8988T (cell line): ENCODE data around the gene POLD4.

Source experiments
- DNase-seq: peaks from one replicate; pipeline ENCODE4 v3.0.0; 2011

POLD4 gene

DNA sequence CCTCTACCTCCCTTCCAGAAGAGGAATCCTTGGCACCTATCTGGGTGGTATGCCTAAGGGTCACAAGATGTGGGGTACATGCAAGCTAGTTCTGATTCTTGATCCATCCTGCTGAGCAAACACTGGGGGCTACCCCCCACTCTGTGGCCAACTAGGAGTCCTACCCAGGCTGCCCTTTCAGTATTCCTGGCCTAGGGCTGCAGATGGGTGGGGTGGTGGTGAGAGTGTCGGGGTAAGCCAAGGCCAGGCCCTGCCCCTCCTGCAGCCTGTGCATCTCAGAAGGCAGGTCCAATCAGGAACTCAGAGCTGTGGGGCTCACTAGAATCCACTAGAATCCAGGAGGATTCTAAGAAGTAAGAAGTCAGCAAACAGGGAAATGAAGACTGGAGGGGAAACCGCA, 39.1 kb downstream of the POLD4 start:
- DNase-seq = no peak

DNA sequence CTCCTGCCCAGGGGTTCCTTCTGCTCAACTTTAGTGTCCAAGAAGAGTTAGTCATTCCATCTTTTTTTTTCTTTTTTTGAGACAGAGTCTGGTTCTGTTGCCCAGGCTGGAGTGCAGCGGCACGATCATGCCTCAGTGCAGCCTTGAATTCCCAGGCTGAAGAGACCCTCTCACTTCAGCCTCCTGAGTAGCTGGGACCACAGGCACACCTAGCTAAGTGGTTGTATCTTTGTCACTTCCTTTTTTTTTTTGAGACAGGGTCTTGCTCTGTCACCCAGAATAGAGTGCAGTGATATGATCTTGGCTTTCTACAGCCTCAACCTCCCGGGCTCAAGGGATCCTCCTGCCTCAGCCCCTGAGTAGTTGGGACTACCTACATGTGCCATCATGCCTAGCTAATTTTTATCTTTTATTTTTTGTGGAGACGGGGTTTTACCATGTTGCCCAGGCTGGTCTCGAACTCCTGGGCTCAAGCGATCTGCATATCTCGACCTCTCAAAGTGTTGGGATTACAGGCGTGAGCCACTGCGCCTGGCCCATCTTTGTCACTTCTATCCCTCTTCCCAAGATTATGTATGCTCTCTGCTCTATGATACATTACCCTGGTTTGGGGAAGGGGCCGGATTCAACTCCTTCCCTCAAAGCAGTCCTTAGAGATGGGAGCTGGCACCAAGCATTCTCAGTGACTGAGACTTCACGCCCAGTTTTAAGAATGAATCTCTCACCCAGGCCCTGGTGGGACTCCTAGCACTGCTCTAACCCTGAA, 40.0 kb downstream of the POLD4 start:
- no peak for DNase-seq

DNA sequence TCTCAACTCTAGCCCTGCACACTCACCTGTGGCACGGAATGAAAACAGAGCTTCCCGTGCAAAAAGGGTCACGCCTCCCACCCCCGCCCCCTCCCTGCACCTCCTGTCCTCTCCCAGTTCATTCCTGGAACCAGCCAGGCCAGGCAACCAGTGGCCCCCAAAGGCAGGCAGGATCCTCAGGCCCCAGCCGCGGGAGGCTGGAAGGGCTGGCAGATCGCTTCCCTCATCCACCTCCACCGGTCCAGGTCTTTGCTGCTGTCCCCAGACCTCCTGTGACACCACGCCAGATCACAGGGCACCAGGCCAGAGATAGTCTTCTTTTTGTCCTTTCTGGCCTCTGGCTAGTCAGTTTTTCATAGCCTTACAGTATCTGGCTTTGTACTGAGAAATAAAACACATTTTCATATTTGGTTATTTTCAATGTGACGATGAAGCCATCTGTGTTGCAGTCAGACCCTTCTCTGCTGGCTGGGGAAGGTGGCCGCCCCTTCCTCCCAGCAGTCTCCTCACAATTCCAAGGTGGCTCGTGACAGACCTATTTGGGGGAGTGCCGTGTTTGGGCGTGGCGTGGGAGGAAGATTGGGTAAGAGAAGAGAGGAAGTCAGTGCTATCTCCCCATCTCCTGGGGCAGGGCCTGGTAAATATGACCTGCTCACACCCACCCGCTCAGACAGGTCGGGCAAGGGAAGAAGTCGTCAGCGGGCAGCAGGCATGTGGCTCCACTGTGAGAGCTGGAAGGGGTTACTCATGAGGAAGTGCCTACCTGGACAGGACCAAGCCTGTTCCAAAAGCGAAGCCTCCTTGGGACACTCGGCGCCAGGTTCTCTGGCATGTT, 40.9 kb downstream of the POLD4 start:
- no peak for DNase-seq

DNA sequence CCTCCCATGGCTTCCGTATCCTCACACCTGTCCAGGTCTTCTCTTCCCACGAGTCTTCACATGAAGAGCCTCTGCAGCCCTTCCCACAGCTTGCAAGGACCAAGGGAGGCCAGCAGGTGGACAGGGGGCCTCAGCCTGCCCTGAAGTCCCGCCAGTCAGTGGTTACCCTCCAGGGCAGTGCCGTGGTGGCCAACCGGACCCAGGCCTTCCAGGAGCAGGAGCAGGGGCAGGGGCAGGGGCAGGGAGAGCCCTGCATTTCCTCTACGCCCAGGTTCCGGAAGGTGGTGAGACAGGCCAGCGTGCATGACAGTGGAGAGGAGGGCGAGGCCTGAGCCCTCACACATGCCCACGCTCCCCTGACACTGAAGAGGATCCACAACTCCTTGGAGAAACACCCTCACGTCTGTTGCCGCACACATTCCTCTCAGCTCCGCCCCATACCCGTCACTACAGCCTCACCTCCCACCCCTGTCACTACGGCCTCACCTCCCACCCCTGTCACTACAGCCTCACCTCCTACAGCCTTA, 41.7 kb downstream of the POLD4 start:
- DNase-seq = no peak

DNA sequence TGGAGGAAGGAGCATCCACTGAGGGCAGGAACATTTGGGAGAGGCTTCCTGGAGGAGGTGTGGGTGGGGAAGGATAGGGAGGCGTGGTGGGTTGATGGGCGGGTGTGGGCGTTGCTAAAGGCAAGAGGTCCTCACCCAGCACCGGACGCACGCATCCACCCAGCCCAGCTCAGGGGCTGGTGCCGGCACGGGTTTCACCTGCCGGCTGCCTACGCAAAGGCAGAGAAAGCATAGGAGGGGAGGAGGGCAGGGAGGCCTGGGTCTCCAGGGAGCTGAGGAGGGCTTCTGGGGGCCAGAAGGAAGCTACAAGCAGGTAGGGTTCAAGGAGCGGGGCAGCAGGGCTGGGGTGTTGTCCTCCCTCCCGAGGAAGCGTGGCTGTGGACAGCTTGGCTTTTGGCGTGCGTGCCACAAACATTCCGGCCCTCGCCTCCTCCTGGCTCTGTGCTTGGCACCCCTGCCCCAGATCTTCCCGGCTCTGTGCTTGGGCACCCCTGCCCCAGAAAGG, 42.2 kb downstream of the POLD4 start:
- no peak for DNase-seq

DNA sequence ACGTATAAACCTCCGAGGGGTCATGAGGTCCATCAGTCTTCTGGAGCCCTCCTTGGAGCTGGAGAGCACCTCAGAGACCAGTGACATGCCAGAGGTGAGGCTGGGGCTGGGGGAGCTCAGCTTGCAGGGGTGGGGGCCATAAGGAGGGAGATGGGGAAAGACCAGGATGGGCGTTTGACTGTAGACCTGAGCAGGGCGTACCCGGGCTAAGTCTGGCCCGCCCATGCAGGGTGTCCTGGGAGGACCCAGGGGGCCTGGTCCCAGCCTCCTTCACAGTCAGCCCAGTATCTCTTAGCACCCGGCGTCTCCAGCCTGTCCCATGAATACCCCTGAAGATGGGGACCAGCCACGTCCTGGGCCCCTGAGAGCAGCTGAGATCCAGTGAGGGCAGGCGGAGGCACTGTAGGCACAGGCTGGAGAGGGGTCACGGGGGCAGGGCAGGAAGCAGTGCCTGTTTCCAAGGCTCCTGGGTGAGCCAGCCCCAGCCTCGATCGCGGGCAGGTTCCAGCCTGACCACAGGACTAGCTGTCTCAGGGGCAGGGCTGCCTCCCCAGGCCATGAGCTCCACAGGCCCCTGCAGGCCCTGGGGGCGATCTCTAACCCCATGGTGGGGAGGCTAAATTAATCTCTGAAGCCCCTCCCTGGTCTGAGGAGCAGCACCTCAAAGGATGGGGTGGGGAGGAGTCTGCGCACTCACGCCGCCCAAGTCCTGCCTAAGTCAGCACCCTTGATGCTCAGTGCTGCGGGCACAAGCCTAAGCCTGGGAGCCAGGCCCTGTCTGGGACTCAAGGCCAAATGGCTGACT, 42.9 kb downstream of the POLD4 start:
- DNase-seq = no peak

DNA sequence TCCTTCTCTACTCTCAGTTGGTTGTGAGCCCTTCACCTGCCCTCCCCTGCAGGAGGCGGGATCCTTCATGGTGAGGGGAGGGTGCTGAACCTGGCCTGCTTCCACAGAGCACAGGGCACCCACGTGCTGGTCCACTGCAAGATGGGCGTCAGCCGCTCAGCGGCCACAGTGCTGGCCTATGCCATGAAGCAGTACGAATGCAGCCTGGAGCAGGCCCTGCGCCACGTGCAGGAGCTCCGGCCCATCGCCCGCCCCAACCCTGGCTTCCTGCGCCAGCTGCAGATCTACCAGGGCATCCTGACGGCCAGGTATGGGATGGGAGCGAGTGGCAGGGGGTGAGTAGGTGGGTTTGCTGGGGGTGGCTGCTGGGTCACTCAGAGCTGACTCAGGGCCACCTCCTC, 43.7 kb downstream of the POLD4 start:
- DNase-seq = no peak

DNA sequence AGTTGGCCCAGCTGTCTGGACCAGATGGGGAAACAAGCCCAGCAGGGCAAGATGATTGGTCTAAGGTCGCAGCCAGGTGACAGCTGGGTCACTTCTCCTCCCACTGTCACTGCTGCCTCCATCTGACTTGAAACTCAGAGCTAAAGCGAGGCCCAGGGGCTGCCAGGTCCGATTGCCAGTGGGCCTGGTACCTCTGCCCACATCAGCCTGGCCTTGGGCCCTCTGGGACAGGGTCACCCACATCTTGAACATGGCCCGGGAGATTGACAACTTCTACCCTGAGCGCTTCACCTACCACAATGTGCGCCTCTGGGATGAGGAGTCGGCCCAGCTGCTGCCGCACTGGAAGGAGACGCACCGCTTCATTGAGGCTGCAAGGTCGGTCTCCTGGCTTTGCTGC, 44.2 kb downstream of the POLD4 start:
- no peak for DNase-seq

DNA sequence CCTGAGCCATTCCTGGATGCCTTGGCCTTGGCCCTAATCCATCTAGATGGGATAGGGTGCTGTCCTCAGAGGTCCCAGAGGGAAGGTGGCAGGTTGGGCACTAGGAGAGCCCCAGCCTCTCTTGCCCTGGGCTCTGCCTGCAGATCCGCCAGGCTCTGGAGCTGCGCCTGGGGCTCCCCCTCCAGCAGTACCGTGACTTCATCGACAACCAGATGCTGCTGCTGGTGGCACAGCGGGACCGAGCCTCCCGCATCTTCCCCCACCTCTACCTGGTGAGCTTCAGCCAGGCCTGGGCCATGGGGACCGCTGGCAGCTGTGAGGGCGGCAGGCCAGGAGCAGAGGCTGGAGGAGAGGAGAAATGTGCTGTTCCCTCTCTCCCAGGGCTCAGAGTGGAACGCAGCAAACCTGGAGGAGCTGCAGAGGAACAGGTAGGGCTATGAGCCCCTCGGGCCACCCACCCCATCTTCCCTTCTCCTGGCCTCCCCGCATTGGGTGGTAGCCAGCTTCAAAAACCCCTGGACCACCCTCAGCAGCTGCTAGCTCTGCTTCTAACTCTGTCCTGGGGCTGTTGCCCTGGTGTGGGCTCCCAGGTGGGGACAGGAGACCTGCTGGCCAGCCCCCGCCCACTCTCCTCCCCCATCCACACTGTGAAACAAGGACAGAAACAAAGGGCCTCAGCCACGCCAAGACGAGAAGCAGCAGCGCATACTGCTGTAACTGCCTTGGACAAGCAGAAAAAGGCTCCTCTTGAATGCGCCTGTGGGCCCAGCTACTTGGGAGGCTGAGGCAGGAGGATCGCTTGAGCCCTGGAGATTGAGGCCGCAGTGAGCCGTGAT, 45.1 kb downstream of the POLD4 start:
- no peak for DNase-seq

DNA sequence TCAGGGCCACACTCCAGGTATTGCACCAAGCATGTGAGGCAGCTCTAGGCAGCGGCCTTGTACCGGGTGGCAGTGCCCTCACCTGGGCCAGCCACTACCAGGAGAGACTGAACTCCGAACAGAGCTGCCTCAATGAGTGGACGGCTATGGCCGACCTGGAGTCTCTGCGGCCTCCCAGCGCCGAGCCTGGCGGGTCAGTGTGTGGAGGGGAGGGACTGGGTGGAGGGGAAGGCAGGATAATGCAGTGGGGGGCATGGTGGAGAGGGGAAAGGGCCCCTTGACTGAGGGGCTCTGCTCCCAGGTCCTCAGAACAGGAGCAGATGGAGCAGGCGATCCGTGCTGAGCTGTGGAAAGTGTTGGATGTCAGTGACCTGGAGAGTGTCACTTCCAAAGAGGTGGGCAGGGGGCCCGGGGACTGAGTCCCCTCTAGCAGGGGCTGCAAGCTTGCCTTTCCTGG, 45.8 kb downstream of the POLD4 start:
- DNase-seq = peak; percentile 2

DNA sequence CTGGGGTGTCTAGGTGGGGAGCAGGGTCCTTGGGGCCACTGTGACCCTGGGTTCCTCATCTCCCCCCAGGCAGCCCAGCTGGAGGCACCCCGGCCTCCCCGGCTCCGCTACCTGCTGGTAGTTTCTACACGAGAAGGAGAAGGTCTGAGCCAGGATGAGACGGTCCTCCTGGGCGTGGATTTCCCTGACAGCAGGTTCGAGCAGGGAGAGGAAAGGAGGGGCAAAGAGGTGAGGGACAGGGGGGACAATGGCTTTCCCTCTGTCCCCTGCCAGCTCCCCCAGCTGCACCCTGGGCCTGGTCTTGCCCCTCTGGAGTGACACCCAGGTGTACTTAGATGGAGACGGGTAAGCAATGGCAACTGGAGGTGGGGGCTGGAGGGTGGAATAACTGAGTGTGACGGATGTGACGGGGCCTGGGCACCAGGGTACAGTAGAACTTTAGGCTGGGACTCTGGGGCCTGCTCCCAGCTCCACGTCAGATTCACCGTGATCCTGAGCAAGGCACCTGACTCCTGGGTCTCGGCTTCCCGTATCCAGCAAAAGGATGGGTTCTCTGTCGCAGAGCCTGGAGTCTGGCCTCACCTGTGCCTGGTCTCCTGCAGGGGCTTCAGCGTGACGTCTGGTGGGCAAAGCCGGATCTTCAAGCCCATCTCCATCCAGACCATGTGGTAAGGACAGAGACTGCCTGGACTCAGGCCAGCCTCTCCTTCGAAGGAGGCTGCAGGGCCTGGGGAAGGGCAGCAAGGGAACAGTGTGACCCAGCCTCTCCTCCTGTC, 46.4 kb downstream of the POLD4 start:
- peak; percentile 18 for DNase-seq

DNA sequence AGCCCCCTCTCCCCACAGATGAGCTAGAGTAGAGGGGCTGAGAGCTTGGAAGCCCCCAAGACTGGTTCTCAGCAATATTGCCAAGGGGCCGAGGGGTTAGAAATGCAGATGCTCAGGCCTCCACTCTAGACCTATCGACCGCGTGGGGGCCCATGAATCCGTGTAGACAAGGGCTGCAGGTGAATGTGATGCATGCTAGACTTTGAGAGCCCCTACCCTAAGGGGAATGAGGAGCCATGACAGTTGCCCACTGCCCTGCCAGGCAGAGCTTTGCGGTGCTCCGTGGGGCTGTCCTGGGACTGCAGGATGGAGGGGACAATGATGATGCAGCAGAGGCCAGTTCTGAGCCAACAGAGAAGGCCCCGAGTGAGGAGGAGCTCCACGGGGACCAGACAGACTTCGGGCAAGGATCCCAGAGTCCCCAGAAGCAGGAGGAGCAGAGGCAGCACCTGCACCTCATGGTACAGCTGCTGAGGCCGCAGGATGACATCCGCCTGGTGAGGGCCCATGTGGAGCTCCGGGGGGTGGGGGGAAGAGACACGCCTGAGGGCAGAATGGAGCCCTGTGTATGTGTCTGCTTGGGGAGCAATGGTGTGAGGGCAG, 48.7 kb downstream of the POLD4 start:
- DNase-seq = no peak

DNA sequence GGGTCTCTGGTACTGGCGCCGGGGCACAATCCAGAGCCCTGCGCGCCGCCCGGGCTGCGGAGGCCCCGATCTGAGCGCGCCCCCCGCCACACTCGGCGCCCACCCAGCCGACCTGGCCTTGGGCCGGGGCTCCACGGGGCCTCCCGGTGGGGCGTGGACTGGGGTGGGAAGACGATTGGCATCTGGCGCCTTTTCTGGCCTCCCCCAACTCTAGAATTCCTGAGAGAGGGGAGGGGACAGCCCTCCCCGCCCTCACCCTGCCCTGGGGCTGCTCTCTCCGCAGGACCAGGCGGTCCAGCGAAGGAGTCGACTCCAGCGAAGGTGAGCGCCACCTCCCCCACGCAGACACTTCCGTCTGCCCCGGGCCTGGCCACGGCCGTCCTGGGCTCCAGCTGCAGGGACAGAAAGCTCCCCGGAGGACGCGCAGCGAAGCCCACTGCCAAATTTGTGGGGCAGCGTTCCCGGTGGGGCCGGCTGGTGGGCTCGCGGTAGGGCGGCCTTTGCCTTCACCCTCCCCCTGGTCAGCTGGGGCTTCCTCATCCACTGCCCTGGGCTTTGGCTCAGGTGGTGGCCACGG, 49.4 kb downstream of the POLD4 start:
- DNase-seq = no peak

DNA sequence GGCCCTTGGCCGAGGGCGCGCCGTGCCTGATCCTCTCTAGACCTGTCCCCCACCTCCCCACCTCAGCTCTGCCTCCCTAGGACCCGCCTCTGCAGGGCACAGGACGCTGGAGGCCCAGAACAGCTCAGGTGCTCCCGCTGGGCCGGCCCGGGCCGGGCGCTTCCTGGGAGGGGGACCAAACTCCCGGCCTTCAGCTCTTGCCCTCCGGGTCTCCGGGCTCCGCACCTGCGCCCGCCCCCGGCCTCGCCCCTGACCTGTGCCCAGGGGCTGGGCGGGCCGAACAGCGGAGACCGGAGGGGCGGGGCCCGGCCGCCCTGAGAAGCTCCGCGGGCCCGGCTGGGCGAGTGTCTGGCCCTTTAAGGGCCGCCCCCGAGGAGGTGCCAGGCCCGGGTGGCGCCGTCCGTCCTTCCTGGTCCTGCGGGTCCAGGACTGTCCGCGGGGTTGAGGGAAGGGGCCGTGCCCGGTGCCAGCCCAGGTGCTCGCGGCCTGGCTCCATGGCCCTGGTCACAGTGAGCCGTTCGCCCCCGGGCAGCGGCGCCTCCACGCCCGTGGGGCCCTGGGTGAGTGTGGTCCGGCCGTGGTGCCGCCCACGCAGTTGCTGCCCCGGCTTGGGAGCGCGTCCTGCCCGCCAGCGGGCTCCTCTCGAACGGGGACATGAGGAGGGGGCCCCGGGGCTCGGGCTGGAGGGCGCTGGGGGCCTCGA, 50.1 kb downstream of the POLD4 start, which contains the start of gene SSH3:
TSS of gene SSH3 (plus strand) at position 399 of the 703 bp plus-strand sequence. CDS start at position 495, 96 bp downstream.
- DNase-seq = peak; percentile 76

DNA sequence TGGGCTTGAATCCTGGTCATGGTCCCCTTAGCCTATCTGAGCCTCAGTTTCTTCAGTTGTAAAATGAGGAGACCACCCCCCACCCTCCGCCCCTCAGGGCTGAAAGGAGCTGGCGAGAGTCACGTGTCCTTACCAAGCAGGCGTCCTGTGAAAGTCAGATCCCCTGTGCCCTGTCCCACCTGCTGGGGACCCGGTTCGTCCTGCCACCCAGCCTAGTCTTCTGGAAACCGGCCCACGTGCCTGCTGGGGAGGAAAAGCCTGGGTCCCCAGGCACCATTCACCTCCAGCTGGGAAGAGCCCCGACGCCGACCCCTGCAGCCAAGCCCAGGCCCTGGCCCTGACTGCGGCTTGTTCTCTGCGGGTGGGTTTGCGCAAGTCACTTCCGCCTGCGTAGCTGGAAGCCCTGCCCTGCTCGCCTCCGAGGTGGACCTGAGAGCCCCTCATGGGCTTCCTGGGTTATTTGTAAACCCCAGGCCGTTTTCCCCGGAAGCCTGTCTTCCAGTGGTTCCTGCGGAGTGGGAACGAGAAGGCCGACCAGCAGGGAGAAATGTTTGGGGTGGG, 50.7 kb downstream of the POLD4 start:
- no peak for DNase-seq

DNA sequence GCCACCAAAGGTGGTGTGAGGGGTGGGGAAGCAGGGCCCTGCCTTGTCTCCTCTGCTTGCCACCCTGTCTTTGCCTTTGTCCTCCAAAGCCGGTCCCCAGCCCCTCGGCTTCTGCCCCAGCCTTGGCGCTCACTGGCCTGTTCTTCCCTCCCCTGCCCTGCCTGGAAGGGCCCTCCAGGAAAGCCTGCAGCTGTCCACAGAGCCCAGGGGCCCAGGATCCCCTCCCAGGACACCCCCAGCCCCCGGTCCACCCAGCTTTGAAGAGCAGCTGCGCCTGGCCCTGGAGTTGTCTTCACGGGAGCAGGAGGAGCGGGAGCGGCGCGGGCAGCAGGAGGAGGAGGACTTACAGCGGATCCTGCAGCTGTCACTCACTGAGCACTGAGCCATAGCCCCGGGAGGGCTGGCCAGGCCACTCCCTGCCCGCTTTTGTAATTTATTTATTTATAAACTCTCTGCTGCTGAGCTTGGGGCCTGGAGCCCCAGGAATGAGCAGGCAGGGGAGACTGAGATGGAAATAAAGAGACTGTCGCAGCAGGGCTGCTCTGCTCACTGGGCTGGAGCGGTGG, 51.3 kb downstream of the POLD4 start:
- DNase-seq = no peak

DNA sequence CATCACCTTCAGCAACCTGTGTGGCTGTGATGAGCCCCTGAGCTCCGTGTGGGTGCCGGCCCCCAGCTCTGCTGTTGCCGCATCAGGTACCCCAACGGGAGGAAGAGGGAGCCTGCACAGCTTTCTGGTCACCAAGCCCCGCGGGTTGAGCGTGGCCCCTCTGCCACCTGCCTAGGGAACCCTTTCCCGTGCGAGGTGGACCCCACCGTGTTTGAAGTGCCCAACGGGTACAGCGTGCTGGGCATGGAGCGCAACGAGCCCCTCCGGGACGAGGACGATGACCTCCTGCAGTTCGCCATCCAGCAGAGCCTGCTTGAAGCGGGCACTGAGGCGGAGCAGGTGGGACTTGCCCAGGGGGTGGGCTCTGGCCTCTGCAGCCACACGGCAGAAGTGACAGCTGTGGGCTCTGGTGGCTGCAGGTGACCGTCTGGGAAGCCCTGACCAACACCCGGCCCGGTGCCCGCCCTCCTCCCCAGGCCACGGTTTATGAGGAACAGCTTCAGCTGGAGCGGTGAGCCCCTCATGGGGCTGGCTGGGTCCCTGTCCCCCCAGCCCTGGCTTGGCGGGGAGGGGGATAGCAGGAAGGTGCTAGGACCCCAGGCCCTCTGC, 51.9 kb downstream of the POLD4 start:
- no peak for DNase-seq
